Measurements from ENCODE around the gene NR2F2.

NR2F2 gene

DNA sequence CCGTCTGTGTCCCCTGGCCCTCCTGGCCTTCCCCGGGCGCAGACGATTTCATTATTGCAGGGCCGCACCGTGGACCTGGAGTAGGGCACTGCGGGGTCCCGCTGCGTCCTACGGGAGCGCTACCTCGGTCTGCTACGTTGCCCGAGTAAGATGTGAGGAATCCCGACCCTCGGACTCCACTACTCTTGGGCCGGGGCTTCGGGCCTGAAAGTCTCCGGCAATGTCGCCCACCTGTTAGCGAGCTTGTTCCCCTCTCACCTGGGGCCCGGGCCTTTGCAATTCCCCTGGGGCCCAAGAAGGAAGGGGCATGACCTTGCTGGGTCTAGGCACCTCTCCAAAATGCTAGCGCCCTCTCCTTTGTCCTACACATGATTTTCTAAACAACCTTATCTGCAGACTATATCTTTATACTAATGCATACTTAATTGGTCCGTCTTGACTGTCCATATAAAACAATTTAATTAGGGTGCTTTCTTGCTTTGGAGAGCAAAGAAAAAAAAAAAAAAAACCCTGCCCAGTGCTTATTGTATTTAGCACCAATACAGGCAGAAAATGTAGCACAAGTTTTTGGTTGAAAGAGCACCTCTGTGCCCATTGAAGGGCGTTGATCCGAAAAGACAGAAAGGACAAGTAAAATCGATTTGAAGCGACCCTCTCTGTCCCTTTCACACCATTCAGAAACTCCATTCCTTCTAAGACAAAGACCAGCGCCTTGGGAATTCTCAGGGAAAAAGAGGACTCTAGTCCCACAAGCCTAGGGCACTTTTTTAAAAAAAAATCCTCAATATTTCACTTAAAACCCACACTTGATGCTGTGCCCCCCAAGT lies 7.0 kb upstream of the NR2F2 start:
- no peak overlapping the region for H3K4me3 ChIP-seq (replicated peaks; ENCODE audit: low read depth, low read length)
- no peak for DNase-seq (ENCODE audit: low read depth)
- no peak for TF ChIP-seq CTCF (IDR thresholded peaks at IDR 0.05; ENCODE audit: low read length, missing control alignments)

- H3K4me3 ChIP-seq (replicated peaks; ENCODE audit: low read depth, low read length): peak overlapping the region; percentile 90
- DNase-seq (ENCODE audit: low read depth): peak; percentile 18
- TF ChIP-seq CTCF (IDR thresholded peaks at IDR 0.05; ENCODE audit: low read length, missing control alignments): no peak
Measured at GRCh38 chr15:96324192-96324895, 6.2 kb upstream of the NR2F2 start.

- peak overlapping the region; percentile 90 for H3K4me3 ChIP-seq (replicated peaks; ENCODE audit: low read depth, low read length)
- DNase-seq (ENCODE audit: low read depth): peak; percentile 8
- TF ChIP-seq CTCF (IDR thresholded peaks at IDR 0.05; ENCODE audit: low read length, missing control alignments): no peak
Measured at GRCh38 chr15:96324940-96325540, 5.5 kb upstream of the NR2F2 start.

GRCh38 chr15:96325541-96326327 lies 4.8 kb upstream of the NR2F2 start:
- peak overlapping the region; percentile 90 for H3K4me3 ChIP-seq (replicated peaks; ENCODE audit: low read depth, low read length)
- peak; percentile 60 for DNase-seq (ENCODE audit: low read depth)
- TF ChIP-seq CTCF (IDR thresholded peaks at IDR 0.05; ENCODE audit: low read length, missing control alignments): no peak

GRCh38 chr15:96326328-96327154 lies 4.0 kb upstream of the NR2F2 start:
- DNase-seq (ENCODE audit: low read depth): peak; percentile 74
- TF ChIP-seq CTCF (IDR thresholded peaks at IDR 0.05; ENCODE audit: low read length, missing control alignments): no peak

More at GRCh38 chr15:96326328-96327154, 4.0 kb upstream of the NR2F2 start:
- H3K4me3 ChIP-seq (replicated peaks; ENCODE audit: low read depth, low read length): peak overlapping the region; percentile 90
